Naive thymus-derived CD4-positive, alpha-beta T cell (primary cell): ENCODE data around the gene EMP3. TPM values are rescaled to one million over a fixed set of nuclear protein-coding genes. Genes with fewer than 3 reads are reported as not detected.
A peak's percentile ranks its signal among the peaks of the same experiment; 100 is the strongest.

Experiments used
- ATAC-seq: fragments of 150-1000 bp; cut with Tn5 transposase; 2 replicates; pipeline ENCODE4 v1.10.0; 2021; ENCODE audit warnings: mild to moderate bottlenecking, moderate library complexity
- CTCF ChIA-PET: fragments of 350-600 bp; sonication (Branson Sonifier 250); formaldehyde crosslinking; loops from one replicate; lab custom pipeline; 2021; ENCODE audit warnings: antibody characterized with exemption; lab: Charles Lee
- POLR2A ChIA-PET: fragments of 350-600 bp; sonication (Branson Sonifier 250); formaldehyde crosslinking; loops from one replicate; lab custom pipeline; 2021; ENCODE audit warnings: antibody characterized with exemption, inconsistent platforms; lab: Charles Lee
- DNase-seq, 9 donors: peaks; one replicate each; pipeline versions ENCODE4 v3.0.0 to v3.0.0-alpha.2; 2020 to 2022; ENCODE audit warnings: mixed read lengths in 1 of 9
- H3K27ac ChIP-seq: one replicate; pipeline ENCODE4 v1.7.0; 2013; ENCODE audit warnings: mild to moderate bottlenecking, low read depth, low read length, moderate library complexity
- H3K27me3 ChIP-seq, 2 donors: one replicate each; pipeline ENCODE4 v1.7.0; 2013; ENCODE audit warnings: low read length in 2 of 2, mild to moderate bottlenecking in 2 of 2, moderate library complexity in 2 of 2; ENCODE audit not compliant: control insufficient read depth in 2 of 2, insufficient read depth in 2 of 2
- H3K36me3 ChIP-seq, 3 experiments: 1 replicate in 2 of 3; 2 replicates in 1 of 3; pipeline ENCODE4 v1.7.0; 2013; ENCODE audit warnings: low read length in 3 of 3, mild to moderate bottlenecking in 3 of 3, moderate library complexity in 1 of 3; ENCODE audit not compliant: insufficient read depth in 3 of 3, control insufficient read depth in 2 of 3
- H3K4me1 ChIP-seq, 2 donors: one replicate each; pipeline ENCODE4 v1.7.0; 2013; ENCODE audit warnings: low read length in 2 of 2, mild to moderate bottlenecking in 2 of 2, moderate library complexity in 1 of 2; ENCODE audit not compliant: control insufficient read depth in 2 of 2, insufficient read depth in 2 of 2
- H3K4me3 ChIP-seq: 2 replicates; pipeline ENCODE4 v1.7.0; 2013; ENCODE audit warnings: mild to moderate bottlenecking, low read length
- H3K9me3 ChIP-seq, 3 experiments: 1 replicate in 2 of 3; 2 replicates in 1 of 3; pipeline ENCODE4 v1.7.0; 2013; ENCODE audit warnings: low read length in 3 of 3; ENCODE audit not compliant: control insufficient read depth in 2 of 3
- H3K27ac Mint-ChIP-seq, 9 donors: one replicate each; pipeline ENCODE4 v1.8.0; 2020 to 2022; ENCODE audit warnings: mixed read lengths in 9 of 9, mild to moderate bottlenecking in 8 of 9, moderate library complexity in 5 of 9, inconsistent platforms in 2 of 9
- H3K27me3 Mint-ChIP-seq, 5 donors: one replicate each; pipeline ENCODE4 v1.8.0; 2021 to 2022; ENCODE audit warnings: mixed read lengths in 5 of 5, mild to moderate bottlenecking in 1 of 5
- H3K36me3 Mint-ChIP-seq, 5 donors: one replicate each; pipeline ENCODE4 v1.8.0; 2020 to 2022; ENCODE audit warnings: mixed read lengths in 5 of 5, mild to moderate bottlenecking in 3 of 5, inconsistent platforms in 1 of 5
- H3K4me1 Mint-ChIP-seq, 7 donors: one replicate each; pipeline ENCODE4 v1.8.0; 2020 to 2022; ENCODE audit warnings: mixed read lengths in 7 of 7, mild to moderate bottlenecking in 3 of 7, inconsistent platforms in 1 of 7
- H3K4me3 Mint-ChIP-seq, 10 donors: one replicate each; pipeline ENCODE4 v1.8.0; 2020 to 2022; ENCODE audit warnings: mild to moderate bottlenecking in 10 of 10, mixed read lengths in 10 of 10, moderate library complexity in 6 of 10, inconsistent platforms in 2 of 10
- H3K9me3 Mint-ChIP-seq, 11 donors: one replicate each; pipeline ENCODE4 v1.8.0; 2020 to 2022; ENCODE audit warnings: mixed read lengths in 11 of 11, mild to moderate bottlenecking in 4 of 11, inconsistent platforms in 1 of 11, moderate library complexity in 1 of 11
- intact Hi-C, 2 donors: fragments of 100-400 bp; cut with micrococcal nuclease; formaldehyde crosslinking; loops; one replicate each; pipeline ENCODE4 v1.15.1; 2023
- polyA plus RNA-seq, 2 donors: library from polyadenylated mRNA; unstranded; fragments of 300-500 nt; fragmentation: Illumina TruSeq; gene quantifications; one replicate each; pipeline ENCODE4 v1.2.3, GENCODE V29; 2021
- total RNA-seq, 6 experiments: library from RNA in 5 of 6; stranded (reverse) in 5 of 6; gene quantifications; 1 replicate in 5 of 6; 2 replicates in 1 of 6; pipeline ENCODE4 v1.2.3 and lab custom pipeline; 2021 to 2026

The EMP3 gene
- total and polyA plus RNA-seq, 7 experiments from 2014 or later = 183 to 711 (median 386) TPM

- DNase-seq (no peak), ATAC-seq (no peak)
- Histone ChIP-seq H3K4me1 (no peaks in the 10 kb centered on the region), H3K27ac (no peak overlapping the region), H3K9me3 (no peaks in the 10 kb centered on the region), H3K4me3 (no peak overlapping the region), H3K36me3 (peaks cover 0 to 27% (median 0%) of the 10 kb centered on the region in 3 experiments), H3K27me3 (no peaks in the 10 kb centered on the region)
- POLR2A ChIA-PET = interaction anchor here (0.6 kb wide), 1 partner anchor 164 kb away, joined by 3 read pairs; no protein-coding TSS in a partner anchor
- Mint-ChIP-seq H3K36me3 (peaks cover 0 to 12% (median 0%) of the 10 kb centered on the region in 5 donors), H3K27me3 (no peaks in the 10 kb centered on the region), H3K27ac (no peak overlapping the region), H3K4me1 (no peaks in the 10 kb centered on the region), H3K4me3 (no peak overlapping the region), H3K9me3 (peaks cover 0 to 1% (median 0%) of the 10 kb centered on the region in 11 donors)
- intact Hi-C loops = no loop called here
- CTCF ChIA-PET = interaction anchor here (1.1 to 12.3 kb wide), 2 partner anchors 9 to 21 kb away, joined by 4 to 217 read pairs; partner anchors contain the start of gene EMP3
These were observed 16.4 kb downstream of the EMP3 start for GRCh38 chr19:48341515-48342413.

GRCh38 chr19:48342414-48342738 is 17.0 kb downstream of the EMP3 start:
- Mint-ChIP-seq H3K27ac (no peak overlapping the region), H3K27me3 (no peaks in the 10 kb centered on the region), H3K9me3 (peaks cover 0 to 1% (median 0%) of the 10 kb centered on the region in 11 donors), H3K36me3 (peaks cover 0 to 16% (median 3%) of the 10 kb centered on the region in 5 donors), H3K4me1 (no peaks in the 10 kb centered on the region), H3K4me3 (no peak overlapping the region)
- Histone ChIP-seq H3K9me3 (no peaks in the 10 kb centered on the region), H3K27me3 (no peaks in the 10 kb centered on the region), H3K4me3 (no peak overlapping the region), H3K4me1 (no peaks in the 10 kb centered on the region), H3K36me3 (peaks cover 0 to 27% (median 0%) of the 10 kb centered on the region in 3 experiments), H3K27ac (no peak overlapping the region)
- ATAC-seq = no peak
- ChIA-PET CTCF (no interaction called here), POLR2A (no interaction called here)
- DNase-seq = no peak
- intact Hi-C loops = no loop called here

GRCh38 chr19:48342841-48343540 is 17.6 kb downstream of the EMP3 start:
- intact Hi-C loops = no loop called here
- no peak overlapping the region for H3K4me3 Mint-ChIP-seq
- H3K4me1 Mint-ChIP-seq = no peaks in the 10 kb centered on the region
- CTCF ChIA-PET = no interaction called here
- no peak overlapping the region for H3K27ac Mint-ChIP-seq
- Histone ChIP-seq H3K27me3 (no peaks in the 10 kb centered on the region), H3K9me3 (no peaks in the 10 kb centered on the region), H3K4me3 (no peak overlapping the region), H3K27ac (no peak overlapping the region), H3K4me1 (no peaks in the 10 kb centered on the region), H3K36me3 (peaks cover 0 to 27% (median 0%) of the 10 kb centered on the region in 3 experiments)
- H3K9me3 Mint-ChIP-seq = peaks cover 0 to 1% (median 0%) of the 10 kb centered on the region in 11 donors
- no peak for DNase-seq
- no peaks in the 10 kb centered on the region for H3K27me3 Mint-ChIP-seq
- no peak for ATAC-seq
- peaks cover 0 to 16% (median 3%) of the 10 kb centered on the region in 5 donors for H3K36me3 Mint-ChIP-seq
- POLR2A ChIA-PET = no interaction called here

GRCh38 chr19:48344892-48345291 is 19.5 kb downstream of the EMP3 start:
- POLR2A ChIA-PET = interaction anchor here (0.7 kb wide), 1 partner anchor 16 kb away, joined by 3 read pairs; no protein-coding TSS in a partner anchor
- ATAC-seq (no peak), DNase-seq (no peak)
- no peak overlapping the region for H3K27ac ChIP-seq
- Mint-ChIP-seq H3K4me3 (no peak overlapping the region), H3K27me3 (no peaks in the 10 kb centered on the region), H3K4me1 (peaks cover 0 to 3% (median 0%) of the 10 kb centered on the region in 7 donors), H3K9me3 (no peaks in the 10 kb centered on the region), H3K27ac (no peak overlapping the region), H3K36me3 (peaks cover 0 to 21% (median 3%) of the 10 kb centered on the region in 5 donors)
- no peaks in the 10 kb centered on the region for H3K9me3 ChIP-seq
- no peaks in the 10 kb centered on the region for H3K27me3 ChIP-seq
- H3K36me3 ChIP-seq = peaks cover 0 to 27% (median 0%) of the 10 kb centered on the region in 3 experiments
- intact Hi-C loops = no loop called here
- H3K4me1 ChIP-seq = no peaks in the 10 kb centered on the region
- no peak overlapping the region for H3K4me3 ChIP-seq
- CTCF ChIA-PET = interaction anchor here (1.0 kb wide), 1 partner anchor 31 kb away, joined by 7 read pairs; no protein-coding TSS in a partner anchor

GRCh38 chr19:48346191-48346590 is 20.8 kb downstream of the EMP3 start:
- Histone ChIP-seq H3K4me1 (no peaks in the 10 kb centered on the region), H3K27me3 (no peaks in the 10 kb centered on the region), H3K4me3 (no peak overlapping the region), H3K27ac (no peak overlapping the region), H3K36me3 (peaks cover 0 to 20% (median 0%) of the 10 kb centered on the region in 3 experiments), H3K9me3 (no peaks in the 10 kb centered on the region)
- Mint-ChIP-seq H3K9me3 (no peaks in the 10 kb centered on the region), H3K4me3 (no peak overlapping the region), H3K27me3 (no peaks in the 10 kb centered on the region), H3K27ac (peak overlapping the region in 1 of 9 donors; percentile 59), H3K4me1 (peaks cover 0 to 5% (median 2%) of the 10 kb centered on the region in 7 donors), H3K36me3 (peaks cover 0 to 21% (median 3%) of the 10 kb centered on the region in 5 donors)
- CTCF ChIA-PET = no interaction called here
- DNase-seq (no peak), ATAC-seq (no peak)
- intact Hi-C loops = no loop called here
- POLR2A ChIA-PET = no interaction called here

- intact Hi-C loops = no loop called here
- H3K36me3 Mint-ChIP-seq = peaks cover 0 to 15% (median 3%) of the 10 kb centered on the region in 5 donors
- Histone ChIP-seq H3K4me1 (no peaks in the 10 kb centered on the region), H3K27ac (no peak overlapping the region), H3K36me3 (peaks cover 0 to 5% (median 0%) of the 10 kb centered on the region in 3 experiments), H3K27me3 (no peaks in the 10 kb centered on the region), H3K4me3 (no peak overlapping the region), H3K9me3 (no peaks in the 10 kb centered on the region)
- DNase-seq = no peak
- CTCF ChIA-PET = no interaction called here
- no peaks in the 10 kb centered on the region for H3K9me3 Mint-ChIP-seq
- peak overlapping the region in 1 of 9 donors; percentile 7 for H3K27ac Mint-ChIP-seq
- POLR2A ChIA-PET = no interaction called here
- no peak overlapping the region for H3K4me3 Mint-ChIP-seq
- no peak for ATAC-seq
- H3K27me3 Mint-ChIP-seq = no peaks in the 10 kb centered on the region
- peaks cover 0 to 10% (median 3%) of the 10 kb centered on the region in 7 donors for H3K4me1 Mint-ChIP-seq
These were observed 22.7 kb downstream of the EMP3 start for GRCh38 chr19:48348045-48348444.
